NCI-H146 (cell line): ENCODE results near the gene AR.

ENCODE experiments used
- DNase-seq: peaks from one replicate; lab custom pipeline; 2025; lab: John Stamatoyannopoulos, UW

AR gene

DNA sequence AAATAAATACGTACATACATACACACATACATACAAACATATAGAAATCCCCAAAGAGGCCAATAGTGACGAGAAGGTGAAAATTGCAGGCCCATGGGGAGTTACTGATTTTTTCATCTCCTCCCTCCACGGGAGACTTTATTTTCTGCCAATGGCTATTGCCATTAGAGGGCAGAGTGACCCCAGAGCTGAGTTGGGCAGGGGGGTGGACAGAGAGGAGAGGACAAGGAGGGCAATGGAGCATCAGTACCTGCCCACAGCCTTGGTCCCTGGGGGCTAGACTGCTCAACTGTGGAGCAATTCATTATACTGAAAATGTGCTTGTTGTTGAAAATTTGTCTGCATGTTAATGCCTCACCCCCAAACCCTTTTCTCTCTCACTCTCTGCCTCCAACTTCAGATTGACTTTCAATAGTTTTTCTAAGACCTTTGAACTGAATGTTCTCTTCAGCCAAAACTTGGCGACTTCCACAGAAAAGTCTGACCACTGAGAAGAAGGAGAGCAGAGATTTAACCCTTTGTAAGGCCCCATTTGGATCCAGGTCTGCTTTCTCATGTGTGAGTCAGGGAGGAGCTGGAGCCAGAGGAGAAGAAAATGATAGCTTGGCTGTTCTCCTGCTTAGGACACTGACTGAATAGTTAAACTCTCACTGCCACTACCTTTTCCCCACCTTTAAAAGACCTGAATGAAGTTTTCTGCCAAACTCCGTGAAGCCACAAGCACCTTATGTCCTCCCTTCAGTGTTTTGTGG, 180.7 kb downstream of the AR start:
- DNase-seq, result no peak

DNA sequence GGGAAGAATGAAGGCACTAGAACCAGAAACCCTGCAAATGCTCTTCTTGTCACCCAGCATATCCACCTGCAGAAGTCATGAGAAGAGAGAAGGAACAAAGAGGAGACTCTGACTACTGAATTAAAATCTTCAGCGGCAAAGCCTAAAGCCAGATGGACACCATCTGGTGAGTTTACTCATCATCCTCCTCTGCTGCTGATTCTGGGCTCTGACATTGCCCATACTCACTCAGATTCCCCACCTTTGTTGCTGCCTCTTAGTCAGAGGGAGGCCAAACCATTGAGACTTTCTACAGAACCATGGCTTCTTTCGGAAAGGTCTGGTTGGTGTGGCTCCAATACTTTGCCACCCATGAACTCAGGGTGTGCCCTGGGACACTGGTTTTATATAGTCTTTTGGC, 181.7 kb downstream of the AR start:
- DNase-seq, result no peak

DNA sequence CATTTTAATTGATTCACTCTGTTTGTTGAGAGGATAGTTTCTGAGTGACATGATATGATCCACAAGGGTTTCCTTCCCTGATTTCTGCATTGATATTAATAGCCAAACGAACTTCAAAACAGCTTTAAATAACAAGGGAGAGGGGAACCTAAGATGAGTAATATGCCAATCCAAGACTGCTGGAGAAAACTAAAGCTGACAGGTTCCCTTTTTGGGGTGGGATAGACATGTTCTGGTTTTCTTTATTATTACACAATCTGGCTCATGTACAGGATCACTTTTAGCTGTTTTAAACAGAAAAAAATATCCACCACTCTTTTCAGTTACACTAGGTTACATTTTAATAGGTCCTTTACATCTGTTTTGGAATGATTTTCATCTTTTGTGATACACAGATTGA, 182.2 kb downstream of the AR start:
- no peak for DNase-seq

DNA sequence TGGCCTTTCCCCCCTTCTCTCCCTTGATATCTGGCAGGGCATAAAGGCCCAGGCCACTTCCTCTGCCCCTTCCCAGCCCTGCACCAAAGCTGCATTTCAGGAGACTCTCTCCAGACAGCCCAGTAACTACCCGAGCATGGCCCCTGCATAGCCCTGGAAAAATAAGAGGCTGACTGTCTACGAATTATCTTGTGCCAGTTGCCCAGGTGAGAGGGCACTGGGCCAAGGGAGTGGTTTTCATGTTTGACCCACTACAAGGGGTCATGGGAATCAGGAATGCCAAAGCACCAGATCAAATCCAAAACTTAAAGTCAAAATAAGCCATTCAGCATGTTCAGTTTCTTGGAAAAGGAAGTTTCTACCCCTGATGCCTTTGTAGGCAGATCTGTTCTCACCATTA, 183.8 kb downstream of the AR start:
- DNase-seq, result no peak

DNA sequence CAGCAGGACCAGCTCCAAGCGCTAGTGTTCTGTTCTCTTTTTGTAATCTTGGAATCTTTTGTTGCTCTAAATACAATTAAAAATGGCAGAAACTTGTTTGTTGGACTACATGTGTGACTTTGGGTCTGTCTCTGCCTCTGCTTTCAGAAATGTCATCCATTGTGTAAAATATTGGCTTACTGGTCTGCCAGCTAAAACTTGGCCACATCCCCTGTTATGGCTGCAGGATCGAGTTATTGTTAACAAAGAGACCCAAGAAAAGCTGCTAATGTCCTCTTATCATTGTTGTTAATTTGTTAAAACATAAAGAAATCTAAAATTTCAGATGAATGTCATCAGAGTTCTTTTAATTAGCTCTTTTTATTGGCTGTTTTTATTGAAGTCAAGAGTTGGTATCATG, 186.5 kb downstream of the AR start:
- DNase-seq, result no peak

DNA sequence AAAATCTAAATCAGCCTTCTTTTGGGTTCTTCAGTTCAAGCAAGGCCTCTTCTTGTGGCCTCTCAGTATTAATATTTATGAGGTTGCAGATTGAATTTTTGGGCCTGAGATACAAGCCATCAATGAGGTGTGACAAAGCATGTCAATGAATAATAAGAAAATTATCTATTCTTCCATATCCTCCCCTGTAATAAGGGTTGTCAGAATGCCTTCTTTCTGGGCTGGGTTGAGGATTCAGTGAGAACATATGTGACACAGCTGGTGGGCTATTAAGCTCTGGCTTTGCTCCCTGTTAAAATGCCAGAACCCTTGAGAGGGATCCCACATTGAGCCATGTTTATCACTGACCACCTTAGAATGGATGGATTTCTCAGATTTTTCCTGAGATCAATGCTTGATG, 187.2 kb downstream of the AR start:
- no peak for DNase-seq

DNA sequence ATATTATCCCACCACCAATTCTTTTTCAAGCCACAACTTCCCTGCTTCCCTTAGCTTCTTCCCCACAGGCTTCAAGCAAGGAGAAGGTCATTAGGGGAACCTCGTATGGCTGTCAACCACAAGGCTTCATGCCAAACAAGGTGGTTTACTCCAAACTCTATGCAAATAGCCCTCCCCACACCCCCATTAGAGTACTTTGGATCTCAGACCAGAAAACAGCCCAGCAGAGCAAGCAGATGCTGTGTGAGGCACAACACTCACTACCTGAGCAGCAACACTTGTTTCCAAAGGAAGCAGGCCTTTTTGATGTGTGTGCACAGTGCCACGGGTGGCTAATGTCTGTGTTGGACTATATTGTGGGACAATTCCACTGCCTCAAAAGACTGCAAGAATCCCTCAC, 189.0 kb downstream of the AR start:
- no peak for DNase-seq

DNA sequence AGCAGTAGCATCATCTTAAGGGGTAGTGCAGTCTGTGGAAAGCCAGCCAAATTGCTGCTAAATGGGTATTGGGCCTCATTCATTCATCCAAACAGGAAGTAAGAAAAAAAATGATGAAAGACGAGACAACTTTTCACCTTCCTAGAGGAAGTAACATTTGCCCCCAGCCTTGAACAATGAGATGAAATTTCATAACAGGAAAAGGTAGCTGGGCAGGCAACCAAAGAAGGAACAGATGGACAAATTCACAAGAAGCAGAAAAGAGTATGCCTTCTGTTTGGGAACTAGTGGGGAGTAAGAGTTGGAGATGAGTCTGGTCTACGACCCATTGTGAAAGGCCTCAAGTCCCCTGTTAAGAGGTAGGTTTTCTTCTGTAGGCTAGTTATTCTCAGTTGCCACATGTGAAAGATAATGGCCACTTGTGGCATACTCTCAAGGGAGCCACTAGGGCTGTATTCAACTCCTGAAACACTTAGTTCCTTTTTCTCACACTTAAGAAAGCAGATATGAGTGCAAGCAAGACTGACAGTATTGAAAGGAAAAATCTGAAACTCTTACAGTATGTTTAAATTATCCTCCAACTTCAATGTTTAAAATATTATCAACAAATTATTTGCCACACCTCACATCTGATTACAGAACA, 190.4 kb downstream of the AR start:
- no peak for DNase-seq

DNA sequence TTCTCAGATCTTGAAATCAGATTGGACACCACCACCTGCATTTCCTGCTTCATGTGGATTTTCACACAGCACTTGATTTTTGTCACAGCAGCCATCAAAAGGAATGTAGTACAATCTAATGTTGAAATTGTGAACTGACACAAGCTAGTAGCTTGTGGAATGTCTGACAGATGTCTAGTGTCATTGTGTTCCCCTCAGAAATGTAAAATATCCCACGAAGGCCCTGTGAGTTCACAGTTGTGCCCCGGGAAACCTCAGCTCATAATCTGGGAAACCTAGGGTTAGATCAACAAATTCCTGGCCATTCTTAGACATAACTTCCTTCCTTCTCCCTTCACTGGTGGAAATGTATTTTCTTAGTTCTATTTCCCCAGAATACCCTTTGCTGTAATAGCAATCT, 205.7 kb downstream of the AR start:
- DNase-seq, result no peak

DNA sequence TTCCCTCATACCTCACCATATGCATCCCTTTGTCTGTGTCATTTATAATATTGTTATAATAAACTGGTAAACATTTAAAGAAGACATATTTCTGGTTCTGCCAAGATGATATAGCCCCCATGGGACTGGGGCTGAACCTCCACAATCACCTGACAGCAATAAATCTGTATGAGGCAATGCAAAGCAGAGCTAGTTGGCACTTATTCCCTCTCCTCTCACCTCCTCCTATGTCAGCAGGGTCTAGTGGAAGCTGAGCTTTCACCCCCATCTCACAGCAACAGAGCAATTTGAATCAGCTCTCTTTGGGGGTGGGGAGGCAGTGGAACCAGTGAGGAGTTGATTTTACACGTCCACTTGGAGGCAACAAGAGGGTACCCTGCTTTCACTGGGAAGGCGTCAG, 206.9 kb downstream of the AR start:
- DNase-seq, result no peak

DNA sequence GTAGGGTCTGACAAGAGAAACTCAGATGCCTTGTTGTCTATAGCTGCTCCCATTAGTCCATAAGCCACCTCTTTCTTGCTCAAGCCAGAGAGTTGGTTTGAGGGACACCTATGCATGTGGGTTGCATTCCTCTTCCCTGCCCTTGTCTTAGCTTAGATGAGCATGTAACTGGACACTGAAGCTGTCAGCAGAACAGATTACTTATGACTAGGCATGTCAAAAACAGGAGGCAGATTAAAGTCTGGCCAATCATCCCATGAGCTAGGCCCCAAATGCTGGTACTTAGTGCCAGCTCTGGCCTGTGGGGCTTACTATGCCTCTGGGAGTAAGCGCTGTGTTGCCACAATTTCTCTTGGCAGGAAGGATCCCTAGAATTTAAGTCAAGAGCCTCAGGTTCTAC, 215.2 kb downstream of the AR start:
- no peak for DNase-seq

DNA sequence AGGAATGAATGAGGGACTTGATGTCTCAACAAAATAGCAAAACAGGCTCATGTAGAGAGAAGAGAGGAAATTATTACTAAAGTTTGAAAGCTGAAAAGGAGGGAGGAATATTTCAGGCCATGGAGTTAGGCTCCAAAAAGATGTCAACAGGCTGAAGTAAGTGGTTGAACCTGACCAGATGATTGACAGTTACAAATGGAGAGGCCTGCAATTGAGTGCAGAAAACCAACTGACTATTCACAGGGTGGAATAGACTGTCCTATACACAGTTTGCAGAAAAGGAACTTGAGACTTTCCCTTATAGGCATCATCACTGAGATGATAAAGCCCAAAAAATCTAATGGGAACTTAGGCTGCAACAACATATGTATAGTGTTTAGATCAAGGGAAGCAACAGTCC, 233.3 kb downstream of the AR start:
- no peak for DNase-seq

DNA sequence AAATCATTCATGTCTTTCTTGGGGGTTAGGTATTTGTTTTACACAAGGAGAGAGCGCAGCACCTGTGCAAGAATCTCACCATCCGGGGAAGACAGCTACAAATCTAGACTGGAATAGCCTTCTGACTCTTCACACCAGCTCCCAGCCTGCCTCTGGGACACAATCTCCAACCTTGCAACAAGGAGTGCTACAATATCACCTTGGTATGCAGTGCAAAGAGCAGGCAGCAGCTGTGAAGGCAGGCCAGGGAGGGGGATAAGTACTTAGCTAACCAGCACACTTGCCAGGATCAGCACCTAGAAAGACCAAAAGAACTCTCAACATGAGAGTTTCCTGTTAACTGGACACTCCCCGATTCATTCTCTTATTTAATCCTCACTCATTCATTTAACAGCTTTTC, 235.3 kb downstream of the AR start:
- no peak for DNase-seq
